Measurements from ENCODE around the gene NSD2.

DNA sequence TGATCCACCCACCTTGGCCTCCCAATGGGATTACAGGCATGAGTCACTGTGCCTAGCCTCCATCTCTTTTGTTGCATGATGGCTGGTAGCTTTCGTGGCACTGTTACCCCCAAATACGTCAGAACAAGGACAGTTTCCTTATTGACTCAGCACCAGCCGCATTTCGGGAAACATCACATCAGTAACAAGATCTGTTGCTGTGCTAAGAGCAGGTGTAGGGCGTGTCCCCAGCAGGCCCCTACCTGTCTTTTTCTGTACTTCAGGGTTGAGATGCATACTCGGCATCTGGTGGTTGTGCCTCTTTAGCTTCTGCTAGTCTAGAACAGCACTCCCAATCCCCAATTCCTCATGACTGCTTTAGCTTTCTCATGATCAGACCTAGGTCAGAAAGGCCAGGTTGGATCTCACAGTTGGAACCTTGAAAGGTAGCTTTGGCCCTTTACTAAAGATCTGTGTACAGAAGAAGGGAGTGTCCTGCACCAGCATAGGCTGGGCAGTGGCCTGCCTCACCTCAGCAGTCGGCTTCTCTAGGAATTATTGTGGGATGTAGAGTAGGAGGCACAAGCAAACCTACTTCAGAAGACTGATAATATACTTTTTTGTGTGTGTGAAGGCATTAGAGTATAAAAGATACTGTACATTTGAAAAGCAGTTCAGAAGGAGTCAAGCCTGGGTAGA is 36.8 kb downstream of the NSD2 start:
- no peak for TF ChIP-seq POLR2AphosphoS5 (IDR thresholded peaks at IDR 0.05; ENCODE audit: borderline replicate concordance, low read depth, low read length)
- no peak for TF ChIP-seq EZH2 (IDR thresholded peaks at IDR 0.05)
